Measurements from ENCODE around the gene VIL1. TPM values are rescaled to one million over a fixed set of nuclear protein-coding genes. Genes with fewer than 3 reads are reported as not detected.
A peak's percentile ranks its signal among the peaks of the same experiment; 100 is the strongest.

VIL1 gene
- total and polyA plus RNA-seq, 2 of the 13 experiments (the other 11 are each of a cell fraction or from before 2014, with no cell fraction given) = 287 to 301 TPM

- TF ChIP-seq ATF2 (CRISPR knock-in tag; IDR thresholded peaks at IDR 0.05) (no peak), PTBP1 (IDR thresholded peaks at IDR 0.05; ENCODE audit: low read depth, low read length, poor library complexity, severe bottlenecking) (peak; percentile 56), SETDB1 (CRISPR knock-in tag; IDR thresholded peaks at IDR 0.05; ENCODE audit: borderline replicate concordance) (no peak), TARDBP (CRISPR knock-in tag; IDR thresholded peaks at IDR 0.05) (no peak), U2AF1 (optimal IDR thresholded peaks at IDR 0.05; ENCODE audit: low read depth, low read length) (peak; percentile 6), IRF2 (CRISPR knock-in tag; IDR thresholded peaks at IDR 0.05) (no peak), MLLT10 (CRISPR knock-in tag; IDR thresholded peaks at IDR 0.05) (no peak), NAIF1 (CRISPR knock-in tag; IDR thresholded peaks at IDR 0.05; ENCODE audit: borderline replicate concordance) (peak; percentile 86; the same call in 1 of the 2 replicates), ZNF790 (CRISPR knock-in tag; IDR thresholded peaks at IDR 0.05; ENCODE audit: borderline replicate concordance) (peak; percentile 30; the same call in 1 of the 2 replicates), ZNF616 (CRISPR knock-in tag; IDR thresholded peaks at IDR 0.05; ENCODE audit: low read depth) (no peak), HNRNPH1 (optimal IDR thresholded peaks at IDR 0.05; ENCODE audit: low read depth, low read length) (peak; percentile 50), ONECUT2 (CRISPR knock-in tag; IDR thresholded peaks at IDR 0.05) (no peak), ZNF674 (CRISPR knock-in tag; IDR thresholded peaks at IDR 0.05; ENCODE audit: low read depth) (peak; percentile 76; the same call in 1 of the 2 replicates), CCDC6 (CRISPR knock-in tag; IDR thresholded peaks at IDR 0.05) (peak; percentile 60; the same call in 1 of the 2 replicates), SRY (CRISPR knock-in tag; IDR thresholded peaks at IDR 0.05) (no peak), RFX3 (CRISPR knock-in tag; IDR thresholded peaks at IDR 0.05) (no peak), ZNF512 (CRISPR knock-in tag; IDR thresholded peaks at IDR 0.05) (no peak), CSRNP1 (CRISPR knock-in tag; IDR thresholded peaks at IDR 0.05) (peak; percentile 65), ZMYM2 (CRISPR knock-in tag; IDR thresholded peaks at IDR 0.05) (0 out of 2 replicates have a peak, but pooled peaks have one; percentile 35), SNRNP70 (IDR thresholded peaks at IDR 0.05; ENCODE audit: low read depth, low read length) (no peak), HDAC1 (CRISPR knock-in tag; IDR thresholded peaks at IDR 0.05) (0 out of 2 replicates have a peak, but pooled peaks have one; percentile 68), KDM5A (IDR thresholded peaks at IDR 0.05; ENCODE audit: borderline replicate concordance, low read length) (peak; percentile 35; the same call in 1 of the 2 replicates), TBX2 (CRISPR knock-in tag; IDR thresholded peaks at IDR 0.05; ENCODE audit: borderline replicate concordance) (peak; percentile 75), ZNF317 (CRISPR knock-in tag; IDR thresholded peaks at IDR 0.05) (peak; percentile 88), POLR2AphosphoS5 (IDR thresholded peaks at IDR 0.05; ENCODE audit: low read depth, low read length) (peak; percentile 77)
Measured at GRCh38 chr2:218400167-218400929, 18.6 kb upstream of the VIL1 start (continued).

Data from HepG2 (cell line).